GM12891 (cell line): Measurements from ENCODE around the gene C19orf53.

ENCODE experiments used
- PAX5 ChIP-seq: IDR thresholded peaks from 2 replicates; pipeline ENCODE4 v1.6.1; 2011; ENCODE audit warnings: low read length, moderate library complexity, mild to moderate bottlenecking; ENCODE audit not compliant: insufficient read depth, severe bottlenecking
- POLR2A ChIP-seq: IDR thresholded peaks from 2 replicates; pipeline ENCODE4 v1.6.1; 2011; ENCODE audit warnings: low read depth, low read length, control low read depth
- POLR2AphosphoS5 ChIP-seq: IDR thresholded peaks from 2 replicates; pipeline ENCODE4 v1.6.1; 2011; ENCODE audit warnings: low read depth, low read length, control low read depth
- TAF1 ChIP-seq: IDR thresholded peaks from 2 replicates; pipeline ENCODE4 v1.6.1; 2011; ENCODE audit warnings: low read depth, low read length, control low read depth

DNA sequence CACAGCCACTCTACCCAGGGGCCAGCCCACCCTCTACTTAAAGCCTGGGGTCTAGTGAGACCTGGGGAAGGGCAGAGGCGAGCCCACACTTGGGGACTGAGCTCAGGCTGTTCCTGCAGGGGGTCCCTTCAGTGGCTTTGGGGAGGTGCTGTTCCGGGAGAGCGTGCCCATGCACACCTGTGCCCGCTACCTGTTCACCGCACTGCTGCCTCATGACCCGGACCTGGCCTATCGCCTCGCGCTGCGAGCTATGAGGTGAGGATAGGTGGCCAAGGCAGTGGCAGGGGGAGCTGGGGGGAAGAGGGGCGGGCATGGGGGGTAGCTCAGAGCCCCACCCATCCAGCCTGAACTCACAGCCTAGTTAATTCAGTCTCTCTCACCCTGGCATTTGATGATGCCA lies 45.0 kb downstream of the C19orf53 start:
- no peak for TF ChIP-seq TAF1
- no peak for TF ChIP-seq POLR2A
- TF ChIP-seq POLR2AphosphoS5: no peak
- no peak for TF ChIP-seq PAX5
